HEK293 (cell line): ENCODE measurements around the gene LMO7.

Experiments used
- CTCF ChIA-PET: fragments of 350-600 bp; formaldehyde crosslinking; extraction: SDS; loops from one replicate; lab custom pipeline; 2021; ENCODE audit warnings: antibody characterized with exemption; lab: Yijun Ruan, JAX
- POLR2A ChIA-PET: fragments of 300-600 bp; formaldehyde crosslinking; extraction: SDS; loops from one replicate; lab custom pipeline; 2020; ENCODE audit warnings: antibody characterized with exemption, inconsistent platforms; lab: Yijun Ruan, JAX
- H3K27ac ChIP-seq: fragments of 200-500 bp; sonication (Bioruptor generic); 2 replicates; pipeline ENCODE4 v1.5.1; 2014; ENCODE audit warnings: low read depth, low read length, control low read depth, inconsistent platforms; ENCODE audit errors: extremely low read depth
- H3K36me3 ChIP-seq, 2 experiments: fragments of 200-500 bp in 1 of 2; sonication (Bioruptor generic) in 1 of 2; 1 replicate in 1 of 2; 2 replicates in 1 of 2; pipeline ENCODE4 v1.5.1; 2014 to 2017; ENCODE audit warnings: inconsistent platforms in 2 of 2, low read length in 2 of 2; ENCODE audit not compliant: control insufficient read depth in 2 of 2, insufficient read depth in 1 of 2
- H3K4me1 ChIP-seq: fragments of 200-500 bp; sonication (Bioruptor generic); 2 replicates; pipeline ENCODE4 v1.5.1; 2014; ENCODE audit warnings: mild to moderate bottlenecking, low read length, inconsistent platforms; ENCODE audit not compliant: control insufficient read depth, insufficient read depth
- H3K4me3 ChIP-seq: 2 replicates; pipeline ENCODE4 v1.5.1; 2011; ENCODE audit warnings: low read depth, mild to moderate bottlenecking, control low read depth, low read length, moderate library complexity
- H3K9me3 ChIP-seq: fragments of 200-500 bp; sonication (Bioruptor generic); 2 replicates; pipeline ENCODE4 v1.5.1; 2014; ENCODE audit warnings: low read depth, low read length, inconsistent platforms; ENCODE audit not compliant: control insufficient read depth, insufficient read depth
- BCL11B ChIP-seq: fragments of 450-650 bp; formaldehyde crosslinking; IDR thresholded peaks from 2 replicates; pipeline ENCODE4 v1.5.1; 2016; ENCODE audit warnings: low read depth, missing biosample characterization, missing genetic modification characterization
- HOXA7 ChIP-seq: sonication (generic); formaldehyde crosslinking; IDR thresholded peaks from 2 replicates; pipeline ENCODE4 v1.8.1; 2022; ENCODE audit warnings: missing genetic modification reagents, borderline replicate concordance
- PRDM1 ChIP-seq: fragments of 450-650 bp; formaldehyde crosslinking; IDR thresholded peaks from 2 replicates; pipeline ENCODE4; 2016; ENCODE audit warnings: missing biosample characterization, missing genetic modification characterization
- SCRT1 ChIP-seq: fragments of 450-650 bp; formaldehyde crosslinking; IDR thresholded peaks from 2 replicates; pipeline ENCODE4 v1.5.1; 2016; ENCODE audit warnings: missing biosample characterization, missing genetic modification characterization, borderline replicate concordance
- SP7 ChIP-seq: fragments of 450-650 bp; formaldehyde crosslinking; IDR thresholded peaks from 2 replicates; pipeline ENCODE4 v1.5.1; 2016; ENCODE audit warnings: missing biosample characterization, missing genetic modification characterization
- ZBTB1 ChIP-seq: fragments of 450-650 bp; formaldehyde crosslinking; IDR thresholded peaks from 2 replicates; pipeline ENCODE4 v1.5.1; 2016; ENCODE audit warnings: missing biosample characterization, missing genetic modification characterization
- ZBTB11 ChIP-seq: fragments of 450-650 bp; formaldehyde crosslinking; conservative IDR thresholded peaks from 2 replicates; pipeline ENCODE4 v1.5.1; 2016; ENCODE audit warnings: low read depth, missing biosample characterization, missing genetic modification characterization
- ZEB2 ChIP-seq: fragments of 450-650 bp; formaldehyde crosslinking; IDR thresholded peaks from 2 replicates; pipeline ENCODE4 v1.5.1; 2016; ENCODE audit warnings: missing biosample characterization, missing genetic modification characterization
- ZNF174 ChIP-seq: fragments of 450-650 bp; formaldehyde crosslinking; IDR thresholded peaks from 2 replicates; pipeline ENCODE4 v1.5.0; 2017; ENCODE audit warnings: missing biosample characterization, mild to moderate bottlenecking, missing genetic modification characterization
- ZNF202 ChIP-seq: fragments of 450-650 bp; formaldehyde crosslinking; IDR thresholded peaks from 2 replicates; pipeline ENCODE4 v1.5.1; 2016; ENCODE audit warnings: missing biosample characterization, missing genetic modification characterization, borderline replicate concordance
- ZNF302 ChIP-seq: fragments of 450-650 bp; formaldehyde crosslinking; IDR thresholded peaks from 2 replicates; pipeline ENCODE4 v1.5.1; 2016; ENCODE audit warnings: missing biosample characterization, missing genetic modification characterization, low read depth
- ZNF324 ChIP-seq: fragments of 450-650 bp; formaldehyde crosslinking; IDR thresholded peaks from 2 replicates; pipeline ENCODE4 v1.5.1; 2016; ENCODE audit warnings: missing biosample characterization, missing genetic modification characterization
- ZNF350 ChIP-seq: fragments of 450-650 bp; formaldehyde crosslinking; IDR thresholded peaks from 2 replicates; pipeline ENCODE4 v1.5.0; 2017; ENCODE audit warnings: missing biosample characterization, mild to moderate bottlenecking, missing genetic modification characterization
- ZNF488 ChIP-seq: fragments of 450-650 bp; formaldehyde crosslinking; IDR thresholded peaks from 2 replicates; pipeline ENCODE4 v1.5.1; 2016; ENCODE audit warnings: missing biosample characterization, missing genetic modification characterization
- ZNF660 ChIP-seq: fragments of 450-650 bp; IDR thresholded peaks from 2 replicates; pipeline ENCODE4 v1.5.1; 2018; ENCODE audit warnings: missing biosample characterization, mild to moderate bottlenecking, missing genetic modification characterization
- ZNF677 ChIP-seq: fragments of 450-650 bp; IDR thresholded peaks from 2 replicates; pipeline ENCODE4 v1.5.0; 2018; ENCODE audit warnings: missing biosample characterization, mild to moderate bottlenecking, missing genetic modification characterization, moderate library complexity
- ZNF76 ChIP-seq: fragments of 450-650 bp; formaldehyde crosslinking; IDR thresholded peaks from 2 replicates; pipeline ENCODE4; 2016; ENCODE audit warnings: low read depth, missing biosample characterization, missing genetic modification characterization, borderline replicate concordance
- ZNF830 ChIP-seq: fragments of 450-650 bp; IDR thresholded peaks from 2 replicates; pipeline ENCODE4 v1.5.0; 2018; ENCODE audit warnings: missing biosample characterization, missing genetic modification characterization, low read depth, mild to moderate bottlenecking, moderate library complexity
- ZNF837 ChIP-seq: fragments of 450-650 bp; formaldehyde crosslinking; IDR thresholded peaks from 2 replicates; pipeline ENCODE4 v1.5.1; 2016; ENCODE audit warnings: missing biosample characterization, missing genetic modification characterization
- ZSCAN23 ChIP-seq: fragments of 450-650 bp; formaldehyde crosslinking; IDR thresholded peaks from 2 replicates; pipeline ENCODE4 v1.5.1; 2016; ENCODE audit warnings: missing biosample characterization, missing genetic modification characterization

Gene LMO7

GRCh38 chr13:75648446-75648845 is 12.3 kb downstream of the LMO7 start:
- no peak overlapping the region for H3K27ac ChIP-seq
- ChIA-PET POLR2A (no interaction called here), CTCF (no interaction called here)
- no peak overlapping the region for H3K4me3 ChIP-seq
- TF ChIP-seq PRDM1 (tag by site-specific recombination) (no peak), ZNF76 (tag by site-specific recombination) (no peak), SP7 (tag by site-specific recombination) (no peak)
- peaks cover 0 to 2% of the 10 kb centered on the region in 2 experiments; a peak in 1 of 3 replicates for H3K36me3 ChIP-seq
- no peaks in the 10 kb centered on the region for H3K4me1 ChIP-seq
- H3K9me3 ChIP-seq = no peaks in the 10 kb centered on the region

DNA sequence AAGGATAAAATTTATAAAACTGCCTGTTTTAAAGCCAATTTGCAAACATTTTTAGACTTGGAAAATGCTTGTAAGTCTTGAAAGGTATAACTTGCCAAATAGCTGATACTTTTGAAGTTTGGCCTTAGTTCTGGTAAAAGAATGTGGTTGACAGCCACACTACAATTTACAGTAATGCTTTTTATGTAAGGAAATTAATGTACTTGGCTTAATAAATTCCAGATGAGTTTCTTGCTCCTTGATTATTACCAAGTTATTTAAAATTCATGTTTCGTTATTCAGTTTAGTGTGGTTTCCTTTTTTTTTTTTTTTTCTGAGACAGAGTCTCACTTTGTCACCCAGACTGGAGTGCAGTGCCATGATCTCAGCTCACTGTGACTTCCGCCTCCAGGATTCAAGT is 14.9 kb downstream of the LMO7 start:
- H3K4me1 ChIP-seq = no peaks in the 10 kb centered on the region
- CTCF ChIA-PET = no interaction called here
- POLR2A ChIA-PET = interaction anchor here (0.7 kb wide), 1 partner anchor 13 kb away, joined by 3 read pairs; no protein-coding TSS in a partner anchor
- no peak overlapping the region for H3K27ac ChIP-seq
- no peak overlapping the region for H3K4me3 ChIP-seq
- no peaks in the 10 kb centered on the region for H3K9me3 ChIP-seq
- TF ChIP-seq ZNF837 (tag by site-specific recombination) (no peak), ZNF202 (tag by site-specific recombination) (no peak), ZBTB11 (no peak)
- H3K36me3 ChIP-seq = peaks cover 0 to 2% of the 10 kb centered on the region in 2 experiments; a peak in 1 of 3 replicates

GRCh38 chr13:75652726-75653125 is 16.6 kb downstream of the LMO7 start:
- no peak overlapping the region for H3K27ac ChIP-seq
- no peaks in the 10 kb centered on the region for H3K4me1 ChIP-seq
- ChIA-PET POLR2A (no interaction called here), CTCF (interaction anchor here (0.7 kb wide), 1 partner anchor 44 kb away, joined by 3 read pairs; no protein-coding TSS in a partner anchor)
- no peaks in the 10 kb centered on the region for H3K9me3 ChIP-seq
- H3K4me3 ChIP-seq = no peak overlapping the region
- H3K36me3 ChIP-seq = peaks cover 0 to 2% of the 10 kb centered on the region in 2 experiments; a peak in 1 of 3 replicates
- no peak for TF ChIP-seq HOXA7 (CRISPR knock-in tag)
- TF ChIP-seq ZNF324 (tag by site-specific recombination) = no peak

DNA sequence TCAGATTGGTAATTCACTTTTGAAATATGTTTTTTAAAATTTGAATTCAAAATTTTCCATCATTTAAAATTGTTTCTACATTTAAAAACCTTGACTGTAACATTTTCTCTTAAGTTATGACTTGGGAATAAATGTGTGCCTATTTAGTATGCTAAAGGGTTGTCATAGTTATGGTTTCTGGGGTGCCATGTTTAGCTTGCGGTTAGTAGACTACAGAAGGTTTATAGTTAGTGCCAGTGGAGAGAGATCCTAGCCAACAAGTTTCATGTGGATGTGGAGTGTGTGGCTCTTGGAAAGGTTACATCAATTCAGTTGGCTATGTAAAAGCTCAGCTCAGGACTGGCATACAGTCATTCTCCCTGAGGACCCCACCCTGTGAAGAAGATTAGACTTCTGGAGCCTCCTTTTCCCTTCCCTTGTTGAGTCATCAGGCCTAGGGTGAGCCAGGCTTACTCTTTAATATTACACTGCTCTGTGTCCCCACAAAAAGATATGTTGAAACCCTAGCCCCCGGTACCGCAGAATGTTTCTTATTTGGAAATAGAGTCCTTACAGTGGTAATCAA is 20.4 kb downstream of the LMO7 start:
- H3K36me3 ChIP-seq = no peaks in the 10 kb centered on the region
- H3K9me3 ChIP-seq = no peaks in the 10 kb centered on the region
- TF ChIP-seq BCL11B (tag by site-specific recombination) = no peak
- no peak for TF ChIP-seq ZNF830 (tag by site-specific recombination)
- no peak for TF ChIP-seq ZNF350 (tag by site-specific recombination)
- no peak for TF ChIP-seq ZEB2 (tag by site-specific recombination)
- no peak for TF ChIP-seq ZBTB1
- no peak for TF ChIP-seq ZNF677 (tag by site-specific recombination)
- no peak for TF ChIP-seq ZNF174
- no peak for TF ChIP-seq ZNF488 (tag by site-specific recombination)
- no peak for TF ChIP-seq ZSCAN23 (tag by site-specific recombination)
- TF ChIP-seq ZNF660 = no peak
- no peak for TF ChIP-seq ZNF302
- TF ChIP-seq SCRT1 (tag by site-specific recombination) = no peak
- no peak overlapping the region for H3K4me3 ChIP-seq
- no peaks in the 10 kb centered on the region for H3K4me1 ChIP-seq
- ChIA-PET POLR2A (no interaction called here), CTCF (no interaction called here)
- H3K27ac ChIP-seq = no peak overlapping the region
